Purkinje cell (primary cell): ENCODE data around the gene DCAF4. TPM values are rescaled to one million over a fixed set of nuclear protein-coding genes. Genes with fewer than 3 reads are reported as not detected.

ENCODE experiments used
- polyA plus RNA-seq: library from polyadenylated mRNA; unstranded; fragments of >200 nt; fragmentation: Nextera tagmentation; gene quantifications from 2 replicates; pipeline ENCODE4 v1.2.1, GENCODE V29; 2014

Gene DCAF4
- 3.5 and 6.0 TPM in 2 replicates for polyA plus RNA-seq

GRCh38 chr14:72926292-72927028 is at the start of gene DCAF4:
Gene DCAF4 (plus strand): TSS chr14:72926464. CDS start chr14:72937979, 11,515 bp downstream.

GRCh38 chr14:72893636-72894322 is 32.5 kb upstream of the DCAF4 start, which contains the start of gene DPF3:
Gene DPF3 (minus strand): TSS chr14:72894101. CDS start chr14:72894088, 13 bp downstream.

Other genes starting within 250 kb of the DCAF4 start
- 5.0 and 7.3 TPM in 2 replicates for gene DPF3, start 32.4 kb upstream of the DCAF4 start, polyA plus RNA-seq
- gene ZFYVE1, start 100.6 kb downstream of the DCAF4 start, polyA plus RNA-seq: 3.9 and 4.8 TPM in 2 replicates
- 63.7 and 72.3 TPM in 2 replicates for gene RBM25, start 132.1 kb downstream of the DCAF4 start, polyA plus RNA-seq
- 10.3 and 11.2 TPM in 2 replicates for gene PSEN1, start 210.0 kb downstream of the DCAF4 start, polyA plus RNA-seq